Liver (tissue), 9 donors: ENCODE data around the gene SLC25A38. TPM values are rescaled to one million over a fixed set of nuclear protein-coding genes. Genes with fewer than 3 reads are reported as not detected.

Experiments used
- DNase-seq: peaks from one replicate; pipeline ENCODE4 v3.0.0-alpha.2; 2017; ENCODE audit warnings: low spot score
- H3K27ac ChIP-seq, 2 donors: one replicate each; pipeline ENCODE4 v1.7.0; 2013; ENCODE audit warnings: inconsistent platforms in 2 of 2, low read length in 2 of 2, control low read depth in 1 of 2, low read depth in 1 of 2, mild to moderate bottlenecking in 1 of 2
- H3K27me3 ChIP-seq, 4 donors: one replicate each; pipeline versions ENCODE4 v1.6.1 to v1.7.0; 2013; ENCODE audit warnings: low read length in 3 of 4, inconsistent platforms in 1 of 4, mild to moderate bottlenecking in 1 of 4, moderate library complexity in 1 of 4; ENCODE audit not compliant: control insufficient read depth in 4 of 4, insufficient read depth in 4 of 4
- H3K36me3 ChIP-seq, 4 donors: one replicate each; pipeline versions ENCODE4 v1.6.1 to v1.7.0; 2013; ENCODE audit warnings: low read length in 3 of 4, mild to moderate bottlenecking in 3 of 4, low read depth in 1 of 4, moderate library complexity in 1 of 4; ENCODE audit not compliant: control insufficient read depth in 4 of 4, insufficient read depth in 3 of 4
- H3K4me1 ChIP-seq, 4 donors: one replicate each; pipeline versions ENCODE4 v1.6.1 to v1.7.0; 2013; ENCODE audit warnings: low read length in 3 of 4, mild to moderate bottlenecking in 3 of 4, moderate library complexity in 1 of 4; ENCODE audit not compliant: control insufficient read depth in 4 of 4, insufficient read depth in 4 of 4
- H3K4me3 ChIP-seq, 3 donors: one replicate each; pipeline versions ENCODE4 v1.6.1 to v1.7.0; 2013; ENCODE audit warnings: low read length in 3 of 3, control low read depth in 1 of 3, low read depth in 1 of 3, mild to moderate bottlenecking in 1 of 3
- H3K9ac ChIP-seq, 2 donors: one replicate each; pipeline ENCODE4 v1.7.0; 2013; ENCODE audit warnings: low read length in 2 of 2, mild to moderate bottlenecking in 2 of 2, moderate library complexity in 2 of 2, control low read depth in 1 of 2, low read depth in 1 of 2
- H3K9me3 ChIP-seq, 4 donors: one replicate each; pipeline versions ENCODE4 v1.6.1 to v1.7.0; 2013; ENCODE audit warnings: low read length in 3 of 4; ENCODE audit not compliant: control insufficient read depth in 4 of 4
- EGR1 ChIP-seq, 2 donors: IDR thresholded peaks; 2 replicates each; pipeline ENCODE4 v1.6.1; 2016 to 2018; ENCODE audit warnings: antibody characterized with exemption in 2 of 2, low read depth in 2 of 2
- FOXA2 ChIP-seq: IDR thresholded peaks from 2 replicates; pipeline ENCODE4 v1.6.1; 2016; ENCODE audit warnings: antibody characterized with exemption
- GABPA ChIP-seq, 2 donors: IDR thresholded peaks in 1 of 2; conservative IDR thresholded peaks in 1 of 2; 2 replicates each; pipeline ENCODE4 v1.6.1; 2016; ENCODE audit warnings: antibody characterized with exemption in 2 of 2, mild to moderate bottlenecking in 1 of 2, moderate library complexity in 1 of 2
- HNF4G ChIP-seq: IDR thresholded peaks from 2 replicates; pipeline ENCODE4 v1.6.1; 2016; ENCODE audit warnings: antibody characterized with exemption
- NR2F2 ChIP-seq: IDR thresholded peaks from 2 replicates; pipeline ENCODE4 v1.6.1; 2016; ENCODE audit warnings: antibody characterized with exemption
- RAD21 ChIP-seq, 2 donors: IDR thresholded peaks; 2 replicates each; pipeline ENCODE4 v1.6.1; 2016; ENCODE audit warnings: antibody characterized with exemption in 2 of 2, mild to moderate bottlenecking in 2 of 2
- RXRA ChIP-seq, 2 donors: IDR thresholded peaks; 2 replicates each; pipeline ENCODE4 v1.6.1; 2017 to 2018; ENCODE audit warnings: antibody characterized with exemption in 2 of 2, mild to moderate bottlenecking in 1 of 2
- TAF1 ChIP-seq: conservative IDR thresholded peaks from 2 replicates; pipeline ENCODE4 v1.6.1; 2016; ENCODE audit warnings: antibody characterized with exemption, mild to moderate bottlenecking
- YY1 ChIP-seq: IDR thresholded peaks from 2 replicates; pipeline ENCODE4 v1.6.1; 2016; ENCODE audit warnings: antibody characterized with exemption, mild to moderate bottlenecking
- WGBS: extraction: QIAGEN DNeasy Blood & Tissue Kit; methylation state at CpG from one replicate; pipeline ENCODE4 v1.1.7; 2013; 5-methylcytosine and 5-hydroxymethylcytosine counted together
- polyA plus RNA-seq, 2 donors: library from polyadenylated mRNA; stranded (reverse) in 1 of 2; unstranded in 1 of 2; fragments of 200-250 nt in 1 of 2; fragments of >200 nt in 1 of 2; fragmentation: Nextera tagmentation in 1 of 2; extraction: Ambion mirVana in 1 of 2; gene quantifications; one replicate each; pipeline versions ENCODE4 v1.2.1 to v1.2.3, GENCODE V29; 2013 to 2015
- total RNA-seq, 2 donors: library from RNA; depleted of rRNA; stranded (reverse); fragments of >200 nt; gene quantifications; one replicate each; pipeline ENCODE4 v1.2.3, GENCODE V29; 2014
- TF ChIP-seq, protein P1 (sequence below): fragments of 150-350 bp; IDR thresholded peaks from 2 replicates; pipeline ENCODE4 v1.5.1; 2017; ENCODE audit warnings: improper control_type of control experiment, low read depth, low read length; ENCODE audit not compliant: missing input control
- TF ChIP-seq, protein P2 (sequence below): IDR thresholded peaks from 2 replicates; pipeline ENCODE4 v1.6.1; 2016; ENCODE audit warnings: antibody characterized with exemption
- TF ChIP-seq, protein P3 (sequence below): IDR thresholded peaks from 2 replicates; pipeline ENCODE4 v1.6.1; 2016; ENCODE audit warnings: antibody characterized with exemption
- TF ChIP-seq, protein P4 (sequence below): IDR thresholded peaks from 2 replicates; pipeline ENCODE4 v1.6.1; 2016; ENCODE audit warnings: antibody characterized with exemption, mild to moderate bottlenecking
- donor health status: healthy.
- donor health status: healthy.
- donor health status: healthy.
- donor health status: healthy.
- donor health status: healthy.

SLC25A38 gene
- total and polyA plus RNA-seq, 4 donors = 19.8 to 44.4 (median 24.3) TPM

DNA sequence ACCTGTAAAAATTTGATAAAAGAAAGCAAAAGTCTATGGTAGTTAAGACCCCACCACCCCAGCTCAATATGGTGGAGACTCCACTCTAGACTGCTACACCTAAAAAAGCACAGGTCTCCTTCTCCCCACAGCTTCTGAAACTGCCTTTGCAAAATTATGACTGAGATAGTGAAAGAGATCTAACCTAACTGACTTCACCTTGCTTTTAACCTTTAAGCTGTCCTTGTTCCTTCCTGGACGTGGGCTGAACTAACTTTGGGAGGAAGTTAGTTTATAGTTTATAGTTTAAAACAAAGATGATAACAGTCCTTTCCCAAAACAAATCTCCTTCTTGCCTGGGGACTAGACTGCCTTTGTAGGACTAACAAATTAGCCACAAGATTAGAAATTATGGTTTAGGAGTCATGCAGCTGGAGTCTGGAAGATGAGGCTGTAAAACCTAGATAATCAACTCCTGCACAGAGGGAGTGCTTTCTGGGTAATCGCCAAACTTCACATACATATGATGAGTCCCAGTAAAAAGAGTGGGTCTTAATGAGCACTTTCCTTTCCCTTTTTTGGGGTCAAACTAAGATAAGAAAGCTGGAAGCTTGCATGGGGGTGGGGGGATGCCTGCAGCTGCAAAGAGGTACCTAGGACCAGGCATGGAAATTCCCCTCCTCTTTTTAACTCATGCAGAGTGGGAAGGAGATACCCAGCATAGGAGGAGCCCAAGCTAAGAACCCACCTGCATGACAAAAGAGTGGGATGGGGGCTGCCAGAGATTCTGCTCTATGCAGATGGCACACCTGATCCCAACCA is 36.2 kb upstream of the SLC25A38 start:
- Histone ChIP-seq H3K27me3 (no peaks in the 10 kb centered on the region), H3K36me3 (no peaks in the 10 kb centered on the region), H3K4me3 (no peak overlapping the region), H3K9ac (no peak overlapping the region), H3K27ac (no peak overlapping the region), H3K9me3 (no peaks in the 10 kb centered on the region), H3K4me1 (peaks cover 0 to 7% (median 6%) of the 10 kb centered on the region in 4 donors)
- no peak for DNase-seq
- WGBS = 60% methylated on average over 2 of the region's 2 CpGs
- no peak for TF ChIP-seq TAF1

DNA sequence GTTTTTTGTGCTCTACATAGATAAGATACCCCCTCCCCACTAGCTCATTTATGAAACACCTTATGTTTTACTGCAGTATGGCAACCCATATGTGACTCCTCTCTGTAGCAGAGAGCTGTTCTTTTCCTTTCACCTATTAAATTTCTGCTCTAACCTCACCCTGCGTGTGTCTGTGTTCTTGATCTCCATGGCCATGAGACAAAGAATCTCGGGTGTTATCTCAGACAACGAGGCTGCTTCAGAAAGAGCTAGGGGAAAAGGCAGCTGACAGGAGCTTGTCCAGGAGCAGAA is 35.6 kb upstream of the SLC25A38 start:
- H3K9ac ChIP-seq = no peak overlapping the region
- WGBS = 66% methylated on average over 3 of the region's 3 CpGs
- DNase-seq = no peak
- TF ChIP-seq RXRA (IDR thresholded peaks at IDR 0.05) (no peak), EGR1 (IDR thresholded peaks at IDR 0.05; ENCODE audit: low read depth in 2 of 2) (no peak), FOXA2 (no peak), NR2F2 (no peak), HNF4G (no peak), GABPA (IDR thresholded peaks at IDR 0.05 in 1 of 2, conservative IDR thresholded peaks at IDR 0.05 in 1 of 2) (no peak), TAF1 (no peak), RAD21 (IDR thresholded peaks at IDR 0.05) (no peak), YY1 (no peak)
- TF ChIP-seq, protein P1, sequence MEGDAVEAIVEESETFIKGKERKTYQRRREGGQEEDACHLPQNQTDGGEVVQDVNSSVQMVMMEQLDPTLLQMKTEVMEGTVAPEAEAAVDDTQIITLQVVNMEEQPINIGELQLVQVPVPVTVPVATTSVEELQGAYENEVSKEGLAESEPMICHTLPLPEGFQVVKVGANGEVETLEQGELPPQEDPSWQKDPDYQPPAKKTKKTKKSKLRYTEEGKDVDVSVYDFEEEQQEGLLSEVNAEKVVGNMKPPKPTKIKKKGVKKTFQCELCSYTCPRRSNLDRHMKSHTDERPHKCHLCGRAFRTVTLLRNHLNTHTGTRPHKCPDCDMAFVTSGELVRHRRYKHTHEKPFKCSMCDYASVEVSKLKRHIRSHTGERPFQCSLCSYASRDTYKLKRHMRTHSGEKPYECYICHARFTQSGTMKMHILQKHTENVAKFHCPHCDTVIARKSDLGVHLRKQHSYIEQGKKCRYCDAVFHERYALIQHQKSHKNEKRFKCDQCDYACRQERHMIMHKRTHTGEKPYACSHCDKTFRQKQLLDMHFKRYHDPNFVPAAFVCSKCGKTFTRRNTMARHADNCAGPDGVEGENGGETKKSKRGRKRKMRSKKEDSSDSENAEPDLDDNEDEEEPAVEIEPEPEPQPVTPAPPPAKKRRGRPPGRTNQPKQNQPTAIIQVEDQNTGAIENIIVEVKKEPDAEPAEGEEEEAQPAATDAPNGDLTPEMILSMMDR = no peak
- TF ChIP-seq, protein P2, sequence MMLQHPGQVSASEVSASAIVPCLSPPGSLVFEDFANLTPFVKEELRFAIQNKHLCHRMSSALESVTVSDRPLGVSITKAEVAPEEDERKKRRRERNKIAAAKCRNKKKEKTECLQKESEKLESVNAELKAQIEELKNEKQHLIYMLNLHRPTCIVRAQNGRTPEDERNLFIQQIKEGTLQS = no peak
- TF ChIP-seq, protein P3, sequence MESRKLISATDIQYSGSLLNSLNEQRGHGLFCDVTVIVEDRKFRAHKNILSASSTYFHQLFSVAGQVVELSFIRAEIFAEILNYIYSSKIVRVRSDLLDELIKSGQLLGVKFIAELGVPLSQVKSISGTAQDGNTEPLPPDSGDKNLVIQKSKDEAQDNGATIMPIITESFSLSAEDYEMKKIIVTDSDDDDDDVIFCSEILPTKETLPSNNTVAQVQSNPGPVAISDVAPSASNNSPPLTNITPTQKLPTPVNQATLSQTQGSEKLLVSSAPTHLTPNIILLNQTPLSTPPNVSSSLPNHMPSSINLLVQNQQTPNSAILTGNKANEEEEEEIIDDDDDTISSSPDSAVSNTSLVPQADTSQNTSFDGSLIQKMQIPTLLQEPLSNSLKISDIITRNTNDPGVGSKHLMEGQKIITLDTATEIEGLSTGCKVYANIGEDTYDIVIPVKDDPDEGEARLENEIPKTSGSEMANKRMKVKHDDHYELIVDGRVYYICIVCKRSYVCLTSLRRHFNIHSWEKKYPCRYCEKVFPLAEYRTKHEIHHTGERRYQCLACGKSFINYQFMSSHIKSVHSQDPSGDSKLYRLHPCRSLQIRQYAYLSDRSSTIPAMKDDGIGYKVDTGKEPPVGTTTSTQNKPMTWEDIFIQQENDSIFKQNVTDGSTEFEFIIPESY = no peak
- TF ChIP-seq, protein P4, sequence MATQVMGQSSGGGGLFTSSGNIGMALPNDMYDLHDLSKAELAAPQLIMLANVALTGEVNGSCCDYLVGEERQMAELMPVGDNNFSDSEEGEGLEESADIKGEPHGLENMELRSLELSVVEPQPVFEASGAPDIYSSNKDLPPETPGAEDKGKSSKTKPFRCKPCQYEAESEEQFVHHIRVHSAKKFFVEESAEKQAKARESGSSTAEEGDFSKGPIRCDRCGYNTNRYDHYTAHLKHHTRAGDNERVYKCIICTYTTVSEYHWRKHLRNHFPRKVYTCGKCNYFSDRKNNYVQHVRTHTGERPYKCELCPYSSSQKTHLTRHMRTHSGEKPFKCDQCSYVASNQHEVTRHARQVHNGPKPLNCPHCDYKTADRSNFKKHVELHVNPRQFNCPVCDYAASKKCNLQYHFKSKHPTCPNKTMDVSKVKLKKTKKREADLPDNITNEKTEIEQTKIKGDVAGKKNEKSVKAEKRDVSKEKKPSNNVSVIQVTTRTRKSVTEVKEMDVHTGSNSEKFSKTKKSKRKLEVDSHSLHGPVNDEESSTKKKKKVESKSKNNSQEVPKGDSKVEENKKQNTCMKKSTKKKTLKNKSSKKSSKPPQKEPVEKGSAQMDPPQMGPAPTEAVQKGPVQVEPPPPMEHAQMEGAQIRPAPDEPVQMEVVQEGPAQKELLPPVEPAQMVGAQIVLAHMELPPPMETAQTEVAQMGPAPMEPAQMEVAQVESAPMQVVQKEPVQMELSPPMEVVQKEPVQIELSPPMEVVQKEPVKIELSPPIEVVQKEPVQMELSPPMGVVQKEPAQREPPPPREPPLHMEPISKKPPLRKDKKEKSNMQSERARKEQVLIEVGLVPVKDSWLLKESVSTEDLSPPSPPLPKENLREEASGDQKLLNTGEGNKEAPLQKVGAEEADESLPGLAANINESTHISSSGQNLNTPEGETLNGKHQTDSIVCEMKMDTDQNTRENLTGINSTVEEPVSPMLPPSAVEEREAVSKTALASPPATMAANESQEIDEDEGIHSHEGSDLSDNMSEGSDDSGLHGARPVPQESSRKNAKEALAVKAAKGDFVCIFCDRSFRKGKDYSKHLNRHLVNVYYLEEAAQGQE = no peak
- no peaks in the 10 kb centered on the region for H3K9me3 ChIP-seq
- H3K4me3 ChIP-seq = no peak overlapping the region
- H3K4me1 ChIP-seq = peaks cover 0 to 7% (median 6%) of the 10 kb centered on the region in 4 donors
- no peaks in the 10 kb centered on the region for H3K36me3 ChIP-seq
- H3K27ac ChIP-seq = no peak overlapping the region
- H3K27me3 ChIP-seq = no peaks in the 10 kb centered on the region
